HG03469 (cell line): ENCODE results near the gene KCNJ1.
A peak's percentile ranks its signal among the peaks of the same experiment; 100 is the strongest.

ENCODE experiments used
- ATAC-seq: cut with Tn5 transposase; IDR thresholded peaks from one replicate; pipeline ENCODE4 v1.9.1; 2021; ENCODE audit warnings: mild to moderate bottlenecking, moderate library complexity, moderate number of reproducible peaks; ENCODE audit not compliant: unreplicated experiment

KCNJ1 gene

GRCh38 chr11:128884054-128884453 lies 17.0 kb upstream of the KCNJ1 start:
- ATAC-seq: no peak

GRCh38 chr11:128882451-128882850 lies 15.4 kb upstream of the KCNJ1 start:
- ATAC-seq: no peak

GRCh38 chr11:128881221-128881620 lies 14.1 kb upstream of the KCNJ1 start:
- ATAC-seq: no peak

GRCh38 chr11:128879817-128880216 lies 12.7 kb upstream of the KCNJ1 start:
- ATAC-seq: no peak

- no peak for ATAC-seq
Measured at GRCh38 chr11:128878455-128878854, 11.4 kb upstream of the KCNJ1 start.

GRCh38 chr11:128877726-128878125 lies 10.6 kb upstream of the KCNJ1 start:
- no peak for ATAC-seq

- no peak for ATAC-seq
Measured at GRCh38 chr11:128876133-128876650, 9.1 kb upstream of the KCNJ1 start.

GRCh38 chr11:128874427-128874826 lies 7.3 kb upstream of the KCNJ1 start:
- no peak for ATAC-seq

- no peak for ATAC-seq
Measured at GRCh38 chr11:128872594-128872993, 5.5 kb upstream of the KCNJ1 start.

- ATAC-seq: no peak
Measured at GRCh38 chr11:128872094-128872493, 5.0 kb upstream of the KCNJ1 start.

- no peak for ATAC-seq
Measured at GRCh38 chr11:128871168-128871610, 4.1 kb upstream of the KCNJ1 start.

- no peak for ATAC-seq
Measured at GRCh38 chr11:128868841-128869671, 2.0 kb upstream of the KCNJ1 start.

GRCh38 chr11:128865490-128865889 lies 1.6 kb downstream of the KCNJ1 start:
- ATAC-seq: no peak

GRCh38 chr11:128862908-128863660 lies 4.0 kb downstream of the KCNJ1 start:
- ATAC-seq: no peak

- no peak for ATAC-seq
Measured at GRCh38 chr11:128862406-128862805, 4.7 kb downstream of the KCNJ1 start.

- no peak for ATAC-seq
Measured at GRCh38 chr11:128860571-128861361, 6.3 kb downstream of the KCNJ1 start.

- ATAC-seq: peak; percentile 89
Measured at GRCh38 chr11:128859563-128860441, 7.3 kb downstream of the KCNJ1 start.

- ATAC-seq: no peak
Measured at GRCh38 chr11:128857341-128857740, 9.8 kb downstream of the KCNJ1 start.

- ATAC-seq: no peak
Measured at GRCh38 chr11:128856241-128856640, 10.9 kb downstream of the KCNJ1 start.

GRCh38 chr11:128854841-128855240 lies 12.3 kb downstream of the KCNJ1 start:
- no peak for ATAC-seq
